Stimulated activated naive CD8-positive, alpha-beta T cell treated with anti-CD3 and anti-CD28 coated beads, Interleukin-15, Interleukin-2, amounts not matched to agents 100 ng/mL and 50 ng/mL, for 24 hours (primary cell): ENCODE data around the gene LETM1.

ENCODE experiments used
- H3K27ac Mint-ChIP-seq: one replicate; pipeline ENCODE4 v1.8.0; 2021; ENCODE audit warnings: mild to moderate bottlenecking, mixed read lengths
- H3K27me3 Mint-ChIP-seq: one replicate; pipeline ENCODE4 v1.8.0; 2021; ENCODE audit warnings: mixed read lengths
- H3K36me3 Mint-ChIP-seq: one replicate; pipeline ENCODE4 v1.8.0; 2021; ENCODE audit warnings: low read depth, mixed read lengths
- H3K4me1 Mint-ChIP-seq: one replicate; pipeline ENCODE4 v1.8.0; 2021; ENCODE audit warnings: low read depth, mixed read lengths
- H3K4me3 Mint-ChIP-seq: one replicate; pipeline ENCODE4 v1.8.0; 2021; ENCODE audit warnings: mild to moderate bottlenecking, mixed read lengths
- H3K9me3 Mint-ChIP-seq: one replicate; pipeline ENCODE4 v1.8.0; 2021; ENCODE audit warnings: mixed read lengths

The LETM1 gene

DNA sequence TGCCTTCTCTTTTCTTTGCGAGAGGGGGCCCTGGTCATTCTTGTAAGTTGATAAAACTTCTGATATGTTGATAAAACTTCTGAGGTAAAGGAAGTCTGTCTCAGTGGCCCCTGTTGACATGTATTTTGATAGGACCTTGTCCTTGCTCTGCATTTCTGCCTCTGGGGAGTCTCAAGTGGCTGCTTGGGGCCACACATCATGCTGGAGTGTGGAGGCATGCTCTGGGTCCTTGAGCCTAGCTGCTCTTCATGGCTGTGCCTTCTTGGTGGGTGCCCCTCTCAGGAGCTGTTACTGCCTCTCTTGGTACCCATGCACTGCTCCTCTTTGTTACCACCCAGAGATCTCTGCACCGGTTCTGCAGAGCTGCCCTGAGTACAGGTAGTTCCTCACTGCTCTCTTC lies 29.5 kb upstream of the LETM1 start:
- Mint-ChIP-seq H3K9me3 (no peaks in the 10 kb centered on the region), H3K4me1 (peaks cover 17% of the 10 kb centered on the region), H3K36me3 (peaks cover 18% of the 10 kb centered on the region), H3K4me3 (no peak overlapping the region), H3K27ac (no peak overlapping the region), H3K27me3 (no peaks in the 10 kb centered on the region)

GRCh38 chr4:1883583-1883982 lies 27.6 kb upstream of the LETM1 start:
- no peaks in the 10 kb centered on the region for H3K27me3 Mint-ChIP-seq
- peaks cover 19% of the 10 kb centered on the region for H3K4me1 Mint-ChIP-seq
- no peaks in the 10 kb centered on the region for H3K9me3 Mint-ChIP-seq
- peaks cover 25% of the 10 kb centered on the region for H3K36me3 Mint-ChIP-seq
- H3K4me3 Mint-ChIP-seq = no peak overlapping the region
- H3K27ac Mint-ChIP-seq = no peak overlapping the region

GRCh38 chr4:1882850-1883271 lies 26.9 kb upstream of the LETM1 start:
- Mint-ChIP-seq H3K4me1 (peaks cover 18% of the 10 kb centered on the region), H3K27ac (peak overlapping the region; percentile 13), H3K4me3 (no peak overlapping the region), H3K36me3 (peaks cover 29% of the 10 kb centered on the region), H3K9me3 (no peaks in the 10 kb centered on the region), H3K27me3 (no peaks in the 10 kb centered on the region)

- H3K4me1 Mint-ChIP-seq = peaks cover 14% of the 10 kb centered on the region
- H3K4me3 Mint-ChIP-seq = no peak overlapping the region
- no peaks in the 10 kb centered on the region for H3K9me3 Mint-ChIP-seq
- no peaks in the 10 kb centered on the region for H3K27me3 Mint-ChIP-seq
- peaks cover 36% of the 10 kb centered on the region for H3K36me3 Mint-ChIP-seq
- H3K27ac Mint-ChIP-seq = no peak overlapping the region
These were observed 24.4 kb upstream of the LETM1 start for GRCh38 chr4:1880332-1880731.

DNA sequence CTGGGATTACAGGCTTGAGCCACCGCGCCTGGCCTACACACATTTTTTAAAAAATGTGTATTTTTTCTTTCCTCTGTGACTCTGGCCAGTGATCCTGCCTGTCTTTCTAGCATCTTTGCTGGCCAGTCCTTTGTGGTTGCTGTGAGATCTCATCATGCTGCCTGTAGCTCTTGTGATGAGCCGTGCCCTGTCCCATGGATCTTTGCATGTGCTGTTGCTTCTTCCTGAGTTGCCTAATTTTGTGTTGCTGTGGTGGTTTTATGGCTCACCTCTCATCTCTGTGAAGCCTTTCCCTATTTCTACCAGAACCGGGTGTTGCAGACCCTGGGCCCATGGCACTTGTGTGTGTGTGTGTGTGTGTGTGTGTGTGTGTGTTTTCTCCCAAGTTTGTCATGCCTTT lies 23.5 kb upstream of the LETM1 start:
- H3K4me1 Mint-ChIP-seq = peaks cover 18% of the 10 kb centered on the region
- no peaks in the 10 kb centered on the region for H3K27me3 Mint-ChIP-seq
- H3K36me3 Mint-ChIP-seq = peaks cover 39% of the 10 kb centered on the region
- H3K27ac Mint-ChIP-seq = no peak overlapping the region
- no peak overlapping the region for H3K4me3 Mint-ChIP-seq
- H3K9me3 Mint-ChIP-seq = no peaks in the 10 kb centered on the region

DNA sequence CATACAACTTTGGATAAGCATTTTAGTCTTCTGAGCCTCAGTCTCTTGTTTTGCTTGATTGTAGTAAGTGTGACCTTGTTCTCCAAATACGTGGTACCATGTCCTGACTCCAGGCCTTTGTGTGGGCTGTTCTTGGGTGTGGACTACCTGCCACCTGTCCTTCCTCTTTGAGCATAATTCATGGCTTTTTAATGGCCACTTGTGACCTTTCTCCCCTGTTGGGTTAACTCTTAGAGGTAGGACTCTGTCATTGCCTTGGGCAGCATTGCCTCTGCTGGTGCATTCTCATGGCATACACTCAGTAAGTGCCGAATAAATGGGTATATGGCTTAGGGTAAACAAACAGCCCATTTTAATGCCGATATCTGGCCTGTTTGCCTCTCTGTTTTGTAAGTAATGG lies 18.2 kb upstream of the LETM1 start:
- peaks cover 42% of the 10 kb centered on the region for H3K4me1 Mint-ChIP-seq
- H3K36me3 Mint-ChIP-seq = peaks cover 34% of the 10 kb centered on the region
- no peak overlapping the region for H3K27ac Mint-ChIP-seq
- no peaks in the 10 kb centered on the region for H3K27me3 Mint-ChIP-seq
- no peak overlapping the region for H3K4me3 Mint-ChIP-seq
- no peaks in the 10 kb centered on the region for H3K9me3 Mint-ChIP-seq

GRCh38 chr4:1873776-1874175 lies 17.8 kb upstream of the LETM1 start:
- Mint-ChIP-seq H3K36me3 (peaks cover 34% of the 10 kb centered on the region), H3K27ac (no peak overlapping the region), H3K27me3 (no peaks in the 10 kb centered on the region), H3K4me3 (peak overlapping the region; percentile 96), H3K9me3 (no peaks in the 10 kb centered on the region), H3K4me1 (peaks cover 42% of the 10 kb centered on the region)

- peak overlapping the region; percentile 95 for H3K27ac Mint-ChIP-seq
- H3K36me3 Mint-ChIP-seq = peaks cover 29% of the 10 kb centered on the region
- H3K27me3 Mint-ChIP-seq = no peaks in the 10 kb centered on the region
- H3K4me3 Mint-ChIP-seq = peak overlapping the region; percentile 96
- peaks cover 42% of the 10 kb centered on the region for H3K4me1 Mint-ChIP-seq
- H3K9me3 Mint-ChIP-seq = no peaks in the 10 kb centered on the region
These were observed 17.3 kb upstream of the LETM1 start for GRCh38 chr4:1873291-1873690.

- peak overlapping the region; percentile 96 for H3K4me3 Mint-ChIP-seq
These were observed 16.9 kb upstream of the LETM1 start for GRCh38 chr4:1872870-1873269.

GRCh38 chr4:1871471-1872021 lies 15.6 kb upstream of the LETM1 start:
- Mint-ChIP-seq H3K4me3 (no peak overlapping the region), H3K36me3 (peaks cover 20% of the 10 kb centered on the region), H3K27me3 (no peaks in the 10 kb centered on the region), H3K9me3 (no peaks in the 10 kb centered on the region), H3K27ac (no peak overlapping the region), H3K4me1 (peaks cover 37% of the 10 kb centered on the region)

More at GRCh38 chr4:1872870-1873269, 16.9 kb upstream of the LETM1 start:
- Mint-ChIP-seq H3K27ac (peak overlapping the region; percentile 95), H3K27me3 (no peaks in the 10 kb centered on the region), H3K9me3 (no peaks in the 10 kb centered on the region), H3K4me1 (peaks cover 42% of the 10 kb centered on the region), H3K36me3 (peaks cover 27% of the 10 kb centered on the region)

GRCh38 chr4:1870578-1871443 lies 14.9 kb upstream of the LETM1 start, which contains the start of gene NSD2:
TSS of gene NSD2 (plus strand) at chr4:1871393. CDS start at chr4:1900655, 29,262 bp downstream.
- H3K4me3 Mint-ChIP-seq = peak within 1 kb of the TSS; percentile 96
- H3K4me1 Mint-ChIP-seq = peaks cover 37% of the 10 kb centered on the region
- H3K36me3 Mint-ChIP-seq = peaks cover 20% of the 10 kb centered on the region

DNA sequence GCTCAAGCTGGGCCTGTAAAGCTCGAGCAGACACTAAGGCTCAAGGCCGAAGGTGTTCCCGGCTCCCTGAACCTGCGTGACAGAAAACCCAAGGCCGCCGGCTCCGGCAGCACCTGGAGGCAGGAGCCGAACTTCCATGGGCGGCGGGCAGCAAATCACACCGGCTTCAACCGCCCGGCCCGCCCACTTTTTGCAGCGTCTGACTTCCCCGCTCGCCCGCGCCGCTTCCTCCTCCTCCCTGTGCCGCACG lies 14.3 kb upstream of the LETM1 start:
- no peaks in the 10 kb centered on the region for H3K9me3 Mint-ChIP-seq
- H3K4me1 Mint-ChIP-seq = peaks cover 37% of the 10 kb centered on the region
- peak overlapping the region; percentile 90 for H3K27ac Mint-ChIP-seq
- H3K27me3 Mint-ChIP-seq = no peaks in the 10 kb centered on the region
- peaks cover 20% of the 10 kb centered on the region for H3K36me3 Mint-ChIP-seq
- peak overlapping the region; percentile 82 for H3K4me3 Mint-ChIP-seq

More at GRCh38 chr4:1870578-1871443, 14.9 kb upstream of the LETM1 start, which contains the start of gene NSD2:
- H3K27ac Mint-ChIP-seq = peak within 1 kb of the TSS; percentile 95
- H3K27me3 Mint-ChIP-seq = no peaks in the 10 kb centered on the region
- H3K9me3 Mint-ChIP-seq = no peaks in the 10 kb centered on the region

DNA sequence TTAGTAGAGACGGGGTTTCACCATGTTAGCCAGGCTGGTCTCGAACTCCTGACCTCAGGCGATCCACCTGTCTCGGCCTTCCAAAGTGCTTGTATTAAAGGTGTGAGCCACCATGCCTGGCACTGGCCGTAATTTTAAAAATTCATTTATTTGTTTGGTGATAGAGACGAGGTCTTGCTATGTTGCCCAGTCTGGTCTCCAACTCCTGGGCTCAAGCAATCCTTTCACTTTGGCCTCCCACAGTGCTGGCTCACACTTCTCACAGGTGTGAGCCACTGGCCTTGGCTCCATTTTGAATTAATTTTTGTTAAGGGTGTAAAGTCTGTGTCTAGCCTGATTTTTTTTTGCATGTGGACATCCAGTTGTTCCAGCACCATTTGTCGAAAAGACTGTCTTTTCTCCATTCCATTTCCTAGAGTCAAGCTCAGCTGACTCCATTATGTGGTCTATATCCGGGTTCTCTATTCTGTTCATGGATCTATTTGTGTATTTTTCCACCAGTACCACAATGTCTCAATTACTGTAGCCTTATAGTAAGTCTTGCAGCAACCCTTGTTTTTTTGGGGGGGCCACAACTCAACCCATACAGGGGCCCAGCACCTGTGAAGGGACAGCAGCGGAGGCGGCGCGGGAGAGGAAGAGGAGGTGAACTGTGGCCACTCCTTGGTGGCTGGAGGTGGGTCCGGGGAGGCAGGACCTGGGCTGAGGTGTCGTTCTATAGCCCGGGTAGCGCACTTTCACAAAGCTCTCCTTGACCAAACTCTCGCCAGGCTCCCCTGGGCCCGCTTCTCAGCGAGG lies 13.8 kb upstream of the LETM1 start:
- peak overlapping the region; percentile 90 for H3K27ac Mint-ChIP-seq
- no peaks in the 10 kb centered on the region for H3K27me3 Mint-ChIP-seq
- peaks cover 35% of the 10 kb centered on the region for H3K4me1 Mint-ChIP-seq
- no peaks in the 10 kb centered on the region for H3K9me3 Mint-ChIP-seq
- peak overlapping the region; percentile 82 for H3K4me3 Mint-ChIP-seq
- peaks cover 20% of the 10 kb centered on the region for H3K36me3 Mint-ChIP-seq

DNA sequence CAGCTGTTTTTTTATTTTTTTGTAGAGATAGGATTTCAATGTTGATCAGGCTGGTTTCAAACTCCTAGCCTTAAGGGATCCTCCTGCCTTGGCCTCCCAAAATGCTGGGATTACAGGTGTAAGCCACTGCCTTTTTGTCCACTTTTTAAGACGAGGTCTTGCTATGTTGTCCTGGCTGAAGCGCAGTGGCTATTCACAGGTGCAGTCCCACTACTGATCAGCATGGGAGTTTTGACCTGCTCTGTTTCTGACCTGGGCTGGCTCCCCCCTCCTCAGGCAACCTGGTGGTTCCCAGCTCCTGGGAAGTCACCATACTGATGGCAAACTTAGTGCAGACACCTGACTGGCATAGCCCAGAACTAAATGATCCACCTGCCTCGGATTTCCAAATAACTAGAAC lies 13.0 kb upstream of the LETM1 start:
- Mint-ChIP-seq H3K27me3 (no peaks in the 10 kb centered on the region), H3K4me1 (peaks cover 27% of the 10 kb centered on the region), H3K9me3 (no peaks in the 10 kb centered on the region), H3K4me3 (no peak overlapping the region), H3K27ac (no peak overlapping the region), H3K36me3 (peaks cover 12% of the 10 kb centered on the region)

GRCh38 chr4:1868293-1868692 lies 12.3 kb upstream of the LETM1 start:
- H3K9me3 Mint-ChIP-seq = no peaks in the 10 kb centered on the region
- no peak overlapping the region for H3K4me3 Mint-ChIP-seq

More at GRCh38 chr4:1868293-1868692, 12.3 kb upstream of the LETM1 start:
- Mint-ChIP-seq H3K27me3 (no peaks in the 10 kb centered on the region), H3K4me1 (peaks cover 25% of the 10 kb centered on the region), H3K27ac (no peak overlapping the region), H3K36me3 (peaks cover 11% of the 10 kb centered on the region)
